ENCODE data around the gene MATN1.

Gene MATN1

DNA sequence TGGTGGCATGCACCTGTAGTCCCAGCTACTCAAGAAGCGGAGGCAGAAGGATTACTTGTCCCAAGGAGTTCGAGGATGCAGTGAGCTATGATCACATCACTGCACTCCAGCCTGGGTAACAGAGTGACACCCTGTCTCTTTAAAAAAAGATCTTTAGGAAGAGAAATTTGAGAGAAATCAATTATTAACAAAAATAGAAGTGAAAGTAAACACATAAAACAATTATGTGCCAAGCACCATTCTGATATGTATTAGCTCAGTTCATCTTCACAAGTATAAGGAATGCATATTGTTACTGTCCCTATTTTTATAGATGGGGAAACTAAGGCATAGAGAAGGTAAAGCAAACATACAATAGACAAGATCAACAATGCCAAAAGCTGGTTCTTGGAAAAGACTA lies 48.1 kb downstream of the MATN1 start:
- no peaks in the 10 kb centered on the region for H3K9me2 ChIP-seq (replicated peaks; ENCODE audit: low read depth, low read length)
- H3K4me1 ChIP-seq (ENCODE audit: insufficient read depth, low read length, poor library complexity, severe bottlenecking) = no peaks in the 10 kb centered on the region
- H3K27me3 ChIP-seq (ENCODE audit: insufficient read depth, low read length, poor library complexity, severe bottlenecking) = no peaks in the 10 kb centered on the region
- TF ChIP-seq, protein P1, sequence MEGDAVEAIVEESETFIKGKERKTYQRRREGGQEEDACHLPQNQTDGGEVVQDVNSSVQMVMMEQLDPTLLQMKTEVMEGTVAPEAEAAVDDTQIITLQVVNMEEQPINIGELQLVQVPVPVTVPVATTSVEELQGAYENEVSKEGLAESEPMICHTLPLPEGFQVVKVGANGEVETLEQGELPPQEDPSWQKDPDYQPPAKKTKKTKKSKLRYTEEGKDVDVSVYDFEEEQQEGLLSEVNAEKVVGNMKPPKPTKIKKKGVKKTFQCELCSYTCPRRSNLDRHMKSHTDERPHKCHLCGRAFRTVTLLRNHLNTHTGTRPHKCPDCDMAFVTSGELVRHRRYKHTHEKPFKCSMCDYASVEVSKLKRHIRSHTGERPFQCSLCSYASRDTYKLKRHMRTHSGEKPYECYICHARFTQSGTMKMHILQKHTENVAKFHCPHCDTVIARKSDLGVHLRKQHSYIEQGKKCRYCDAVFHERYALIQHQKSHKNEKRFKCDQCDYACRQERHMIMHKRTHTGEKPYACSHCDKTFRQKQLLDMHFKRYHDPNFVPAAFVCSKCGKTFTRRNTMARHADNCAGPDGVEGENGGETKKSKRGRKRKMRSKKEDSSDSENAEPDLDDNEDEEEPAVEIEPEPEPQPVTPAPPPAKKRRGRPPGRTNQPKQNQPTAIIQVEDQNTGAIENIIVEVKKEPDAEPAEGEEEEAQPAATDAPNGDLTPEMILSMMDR (conservative IDR thresholded peaks at IDR 0.05; ENCODE audit: low read length) = no peak
- no peak for TF ChIP-seq EZH2phosphoT487 (IDR thresholded peaks at IDR 0.05; ENCODE audit: borderline replicate concordance)
- no peaks in the 10 kb centered on the region for H3K36me3 ChIP-seq (ENCODE audit: insufficient read depth, low read length)
- H4K20me1 ChIP-seq (ENCODE audit: insufficient read depth, low read length, poor library complexity, severe bottlenecking) = no peaks in the 10 kb centered on the region
- no peaks in the 10 kb centered on the region; the same call in 1 of the 2 replicates for H3K9me3 ChIP-seq (ENCODE audit: insufficient read depth, low read depth, low read length)
- H3K4me2 ChIP-seq (ENCODE audit: low read depth, low read length, poor library complexity, severe bottlenecking) = no peak overlapping the region
- no peaks in the 10 kb centered on the region for H3F3A ChIP-seq (ENCODE audit: low read depth)
- no peak overlapping the region for H3K9ac ChIP-seq (ENCODE audit: low read depth, low read length, poor library complexity, severe bottlenecking)
- H3K79me2 ChIP-seq (ENCODE audit: insufficient read depth, low read length) = no peaks in the 10 kb centered on the region
- H2AFZ ChIP-seq (ENCODE audit: low read length) = no peak overlapping the region
- no peak overlapping the region for H3K4me3 ChIP-seq (ENCODE audit: low read length, poor library complexity, severe bottlenecking)

DNA sequence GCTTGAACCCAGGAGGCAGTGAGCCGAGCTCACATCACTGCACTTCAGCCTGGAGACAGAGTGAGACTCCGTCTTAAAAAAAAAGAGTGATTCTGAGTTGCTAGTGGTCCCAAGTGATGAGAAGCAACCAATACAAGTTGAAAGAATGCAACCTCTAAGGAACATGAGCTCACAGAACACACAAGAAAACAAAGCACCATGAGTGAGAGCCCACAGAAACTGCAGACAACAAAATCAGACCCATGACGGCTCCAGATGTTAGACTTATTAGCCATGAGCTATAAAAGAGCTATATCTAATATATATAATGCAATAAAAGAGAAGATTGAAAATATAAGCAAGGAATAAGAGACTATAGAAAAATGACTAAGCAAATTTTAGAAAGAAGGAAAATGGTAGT lies 50.0 kb downstream of the MATN1 start:
- no peaks in the 10 kb centered on the region for H4K20me1 ChIP-seq (ENCODE audit: insufficient read depth, low read length, poor library complexity, severe bottlenecking)
- H3K36me3 ChIP-seq (ENCODE audit: insufficient read depth, low read length) = no peaks in the 10 kb centered on the region
- H3K9me2 ChIP-seq (replicated peaks; ENCODE audit: low read depth, low read length) = no peaks in the 10 kb centered on the region
- H3K4me3 ChIP-seq (ENCODE audit: low read length, poor library complexity, severe bottlenecking) = no peak overlapping the region
- TF ChIP-seq, protein P1 (conservative IDR thresholded peaks at IDR 0.05; ENCODE audit: low read length) = no peak
- TF ChIP-seq EZH2phosphoT487 (IDR thresholded peaks at IDR 0.05; ENCODE audit: borderline replicate concordance) = no peak
- H3K9ac ChIP-seq (ENCODE audit: low read depth, low read length, poor library complexity, severe bottlenecking) = no peak overlapping the region
- no peak overlapping the region for H3K4me2 ChIP-seq (ENCODE audit: low read depth, low read length, poor library complexity, severe bottlenecking)
- no peaks in the 10 kb centered on the region for H3K27me3 ChIP-seq (ENCODE audit: insufficient read depth, low read length, poor library complexity, severe bottlenecking)
- H3K79me2 ChIP-seq (ENCODE audit: insufficient read depth, low read length) = no peaks in the 10 kb centered on the region
- no peaks in the 10 kb centered on the region; the same call in 1 of the 2 replicates for H3K9me3 ChIP-seq (ENCODE audit: insufficient read depth, low read depth, low read length)
- no peak overlapping the region for H2AFZ ChIP-seq (ENCODE audit: low read length)
- no peaks in the 10 kb centered on the region for H3K4me1 ChIP-seq (ENCODE audit: insufficient read depth, low read length, poor library complexity, severe bottlenecking)
- no peaks in the 10 kb centered on the region for H3F3A ChIP-seq (ENCODE audit: low read depth)

DNA sequence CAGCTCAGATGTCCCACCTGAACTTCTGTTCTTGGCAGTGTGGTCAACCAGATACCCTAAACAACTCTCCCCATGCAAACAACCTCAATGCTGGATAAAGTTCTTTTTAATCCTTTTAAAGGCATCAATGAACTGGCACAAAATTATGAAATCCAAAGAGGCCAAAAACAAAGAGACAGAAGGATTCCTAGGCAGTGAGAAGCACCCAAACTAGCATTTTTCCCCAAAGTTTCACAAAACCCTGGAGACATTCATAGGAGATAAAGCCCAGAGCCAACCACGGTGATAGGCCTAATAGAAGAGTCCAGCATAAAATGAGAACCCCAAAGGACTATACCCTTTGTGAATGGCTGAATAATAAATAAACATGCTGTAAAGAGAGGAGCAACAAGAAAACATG lies 50.7 kb downstream of the MATN1 start:
- no peaks in the 10 kb centered on the region for H3F3A ChIP-seq (ENCODE audit: low read depth)
- H3K4me1 ChIP-seq (ENCODE audit: insufficient read depth, low read length, poor library complexity, severe bottlenecking) = no peaks in the 10 kb centered on the region
- H3K9me3 ChIP-seq (ENCODE audit: insufficient read depth, low read depth, low read length) = no peaks in the 10 kb centered on the region; the same call in 1 of the 2 replicates
- no peak overlapping the region for H2AFZ ChIP-seq (ENCODE audit: low read length)
- no peak overlapping the region for H3K9ac ChIP-seq (ENCODE audit: low read depth, low read length, poor library complexity, severe bottlenecking)
- TF ChIP-seq, protein P1 (conservative IDR thresholded peaks at IDR 0.05; ENCODE audit: low read length) = no peak
- no peak for TF ChIP-seq EZH2phosphoT487 (IDR thresholded peaks at IDR 0.05; ENCODE audit: borderline replicate concordance)
- H3K4me2 ChIP-seq (ENCODE audit: low read depth, low read length, poor library complexity, severe bottlenecking) = no peak overlapping the region
- no peaks in the 10 kb centered on the region for H3K9me2 ChIP-seq (replicated peaks; ENCODE audit: low read depth, low read length)
- H3K36me3 ChIP-seq (ENCODE audit: insufficient read depth, low read length) = no peaks in the 10 kb centered on the region
- H3K4me3 ChIP-seq (ENCODE audit: low read length, poor library complexity, severe bottlenecking) = no peak overlapping the region
- H3K27me3 ChIP-seq (ENCODE audit: insufficient read depth, low read length, poor library complexity, severe bottlenecking) = no peaks in the 10 kb centered on the region
- H3K79me2 ChIP-seq (ENCODE audit: insufficient read depth, low read length) = no peaks in the 10 kb centered on the region
- H4K20me1 ChIP-seq (ENCODE audit: insufficient read depth, low read length, poor library complexity, severe bottlenecking) = no peaks in the 10 kb centered on the region

All from Loucy (cell line).